ENCODE measurements around the gene VWA7. TPM values are rescaled to one million over a fixed set of nuclear protein-coding genes. Genes with fewer than 3 reads are reported as not detected.

Gene VWA7
- polyA plus RNA-seq, 10 donors: 0.88 to 3.3 (median 2.3) TPM

Other genes with a start within 250 kb of the VWA7 start
- not detected for gene MCCD1, start 248.4 kb downstream of the VWA7 start, polyA plus RNA-seq (ENCODE audit: insufficient read length in 10 of 10)
- 100 to 1,000 TPM; 292 to 441 (median 367) TPM for gene DDX39B, start 235.3 kb downstream of the VWA7 start, polyA plus RNA-seq (ENCODE audit: insufficient read length in 10 of 10)
- gene ATP6V1G2, start 230.7 kb downstream of the VWA7 start, polyA plus RNA-seq (ENCODE audit: insufficient read length in 10 of 10): 1 to 10 TPM; 2.5 to 5.9 (median 3.9) TPM
- gene NFKBIL1, start 229.7 kb downstream of the VWA7 start, polyA plus RNA-seq (ENCODE audit: insufficient read length in 10 of 10): 10 to 100 TPM; 11.3 to 17.7 (median 14.4) TPM
- under 1 TPM in 6 of 10 donors, not detected in 4; 0.12 to 0.91 (median 0.21) TPM for gene LTA, start 205.0 kb downstream of the VWA7 start, polyA plus RNA-seq (ENCODE audit: insufficient read length in 10 of 10)
- 1 to 10 TPM in 1 of 10 donors, under 1 TPM in 8, not detected in 1; 0.17 to 3.5 (median 0.29) TPM for gene TNF, start 201.8 kb downstream of the VWA7 start, polyA plus RNA-seq (ENCODE audit: insufficient read length in 10 of 10)
- 10 to 100 TPM in 1 of 10 donors, 1 to 10 TPM in 6, under 1 TPM in 3; 0.67 to 32.2 (median 1.5) TPM for gene LTB, start 194.9 kb downstream of the VWA7 start, polyA plus RNA-seq (ENCODE audit: insufficient read length in 10 of 10)
- 10 to 100 TPM in 1 of 10 donors, 1 to 10 TPM in 9; 4.1 to 10.9 (median 6.4) TPM for gene LST1, start 191.1 kb downstream of the VWA7 start, polyA plus RNA-seq (ENCODE audit: insufficient read length in 10 of 10)
- gene NCR3, start 184.3 kb downstream of the VWA7 start, polyA plus RNA-seq (ENCODE audit: insufficient read length in 10 of 10): under 1 TPM in 4 of 10 donors, not detected in 6; 0.20 to 0.59 (median 0.30) TPM
- gene AIF1, start 162.1 kb downstream of the VWA7 start, polyA plus RNA-seq (ENCODE audit: insufficient read length in 10 of 10): 10 to 100 TPM; 15.1 to 35.2 (median 23.0) TPM
- gene PRRC2A, start 156.6 kb downstream of the VWA7 start, polyA plus RNA-seq (ENCODE audit: insufficient read length in 10 of 10): 100 to 1,000 TPM; 112 to 149 (median 132) TPM
- 100 to 1,000 TPM; 177 to 216 (median 198) TPM for gene BAG6, start 124.7 kb downstream of the VWA7 start, polyA plus RNA-seq (ENCODE audit: insufficient read length in 10 of 10)
- gene APOM, start 121.4 kb downstream of the VWA7 start, polyA plus RNA-seq (ENCODE audit: insufficient read length in 10 of 10): 1 to 10 TPM; 2.6 to 5.7 (median 4.2) TPM
- 10 to 100 TPM; 11.4 to 16.0 (median 13.4) TPM for gene C6orf47, start 116.5 kb downstream of the VWA7 start, polyA plus RNA-seq (ENCODE audit: insufficient read length in 10 of 10)
- 10 to 100 TPM; 10.1 to 16.9 (median 12.2) TPM for gene GPANK1, start 112.3 kb downstream of the VWA7 start, polyA plus RNA-seq (ENCODE audit: insufficient read length in 10 of 10)
- gene CSNK2B, start 111.2 kb downstream of the VWA7 start, polyA plus RNA-seq (ENCODE audit: insufficient read length in 10 of 10): 100 to 1,000 TPM; 118 to 150 (median 138) TPM
- gene LY6G5B, start 107.4 kb downstream of the VWA7 start, polyA plus RNA-seq (ENCODE audit: insufficient read length in 10 of 10): 10 to 100 TPM in 6 of 10 donors, 1 to 10 TPM in 4; 5.6 to 24.0 (median 10.9) TPM
- 1 to 10 TPM in 9 of 10 donors, under 1 TPM in 1; 0.68 to 5.1 (median 2.4) TPM for gene LY6G5C, start 96.3 kb downstream of the VWA7 start, polyA plus RNA-seq (ENCODE audit: insufficient read length in 10 of 10)
- 10 to 100 TPM; 36.3 to 50.0 (median 39.2) TPM for gene ABHD16A, start 74.0 kb downstream of the VWA7 start, polyA plus RNA-seq (ENCODE audit: insufficient read length in 10 of 10)
- gene LY6G6F, start 70.5 kb downstream of the VWA7 start, polyA plus RNA-seq (ENCODE audit: insufficient read length in 10 of 10): under 1 TPM in 3 of 10 donors, not detected in 7; 0.17 to 0.38 (median 0.20) TPM
- gene LY6G6D, start 62.0 kb downstream of the VWA7 start, polyA plus RNA-seq (ENCODE audit: insufficient read length in 10 of 10): 1 to 10 TPM in 1 of 10 donors, under 1 TPM in 5, not detected in 4; 0.42 to 1.1 (median 0.53) TPM
- gene LY6G6C, start 55.6 kb downstream of the VWA7 start, polyA plus RNA-seq (ENCODE audit: insufficient read length in 10 of 10): 1 to 10 TPM in 1 of 10 donors, under 1 TPM in 8, not detected in 1; 0.19 to 1.0 (median 0.38) TPM
- 1 to 10 TPM in 3 of 10 donors, under 1 TPM in 7; 0.52 to 1.8 (median 0.82) TPM for gene MPIG6B, start 54.0 kb downstream of the VWA7 start, polyA plus RNA-seq (ENCODE audit: insufficient read length in 10 of 10)
- gene DDAH2, start 48.0 kb downstream of the VWA7 start, polyA plus RNA-seq (ENCODE audit: insufficient read length in 10 of 10): 100 to 1,000 TPM in 8 of 10 donors, 10 to 100 TPM in 2; 87.3 to 135 (median 109) TPM
- gene CLIC1, start 40.8 kb downstream of the VWA7 start, polyA plus RNA-seq (ENCODE audit: insufficient read length in 10 of 10): 100 to 1,000 TPM; 114 to 181 (median 138) TPM
- gene MSH5, start 37.3 kb downstream of the VWA7 start, polyA plus RNA-seq (ENCODE audit: insufficient read length in 10 of 10): 10 to 100 TPM in 6 of 10 donors, 1 to 10 TPM in 4; 5.9 to 29.4 (median 13.5) TPM
- 10 to 100 TPM in 1 of 10 donors, 1 to 10 TPM in 9; 2.1 to 10.9 (median 3.0) TPM for gene SAPCD1, start 14.7 kb downstream of the VWA7 start, polyA plus RNA-seq (ENCODE audit: insufficient read length in 10 of 10)
- gene VARS1, start 18.4 kb upstream of the VWA7 start, polyA plus RNA-seq (ENCODE audit: insufficient read length in 10 of 10): 10 to 100 TPM; 42.0 to 63.0 (median 46.2) TPM
- gene LSM2, start 29.6 kb upstream of the VWA7 start, polyA plus RNA-seq (ENCODE audit: insufficient read length in 10 of 10): 10 to 100 TPM; 46.2 to 63.6 (median 58.9) TPM
- 1 to 10 TPM; 3.3 to 4.3 (median 3.9) TPM for gene HSPA1L, start 38.0 kb upstream of the VWA7 start, polyA plus RNA-seq (ENCODE audit: insufficient read length in 10 of 10)
- gene HSPA1A, start 38.2 kb upstream of the VWA7 start, polyA plus RNA-seq (ENCODE audit: insufficient read length in 10 of 10): 100 to 1,000 TPM in 1 of 10 donors, 10 to 100 TPM in 9; 47.4 to 176 (median 71.8) TPM
- 100 to 1,000 TPM in 1 of 10 donors, 10 to 100 TPM in 9; 34.3 to 226 (median 55.8) TPM for gene HSPA1B, start 50.4 kb upstream of the VWA7 start, polyA plus RNA-seq (ENCODE audit: insufficient read length in 10 of 10)
- 10 to 100 TPM; 15.3 to 19.4 (median 17.2) TPM for gene NEU1, start 85.5 kb upstream of the VWA7 start, polyA plus RNA-seq (ENCODE audit: insufficient read length in 10 of 10)
- under 1 TPM in 8 of 10 donors, not detected in 2; 0.08 to 0.50 (median 0.29) TPM for gene SLC44A4, start 101.7 kb upstream of the VWA7 start, polyA plus RNA-seq (ENCODE audit: insufficient read length in 10 of 10)
- 10 to 100 TPM; 23.3 to 40.1 (median 29.4) TPM for gene EHMT2, start 120.4 kb upstream of the VWA7 start, polyA plus RNA-seq (ENCODE audit: insufficient read length in 10 of 10)
- gene ZBTB12, start 124.8 kb upstream of the VWA7 start, polyA plus RNA-seq (ENCODE audit: insufficient read length in 10 of 10): 10 to 100 TPM in 4 of 10 donors, 1 to 10 TPM in 6; 7.9 to 16.2 (median 9.6) TPM
- 1 to 10 TPM; 3.5 to 9.1 (median 5.7) TPM for gene C2, start 150.4 kb upstream of the VWA7 start, polyA plus RNA-seq (ENCODE audit: insufficient read length in 10 of 10)
- 1 to 10 TPM; 1.0 to 2.6 (median 1.6) TPM for gene CFB, start 168.8 kb upstream of the VWA7 start, polyA plus RNA-seq (ENCODE audit: insufficient read length in 10 of 10)
- gene NELFE, start 181.6 kb upstream of the VWA7 start, polyA plus RNA-seq (ENCODE audit: insufficient read length in 10 of 10): 10 to 100 TPM; 49.5 to 68.7 (median 64.3) TPM
- gene SKIC2, start 181.8 kb upstream of the VWA7 start, polyA plus RNA-seq (ENCODE audit: insufficient read length in 10 of 10): 10 to 100 TPM; 17.9 to 35.1 (median 25.0) TPM
- 10 to 100 TPM; 11.4 to 21.4 (median 15.4) TPM for gene DXO, start 194.8 kb upstream of the VWA7 start, polyA plus RNA-seq (ENCODE audit: insufficient read length in 10 of 10)
- 10 to 100 TPM in 5 of 10 donors, 1 to 10 TPM in 5; 6.2 to 21.3 (median 10.3) TPM for gene C4A, start 204.7 kb upstream of the VWA7 start, polyA plus RNA-seq (ENCODE audit: insufficient read length in 10 of 10)
- gene C4B, start 237.5 kb upstream of the VWA7 start, polyA plus RNA-seq (ENCODE audit: insufficient read length in 10 of 10): 10 to 100 TPM in 9 of 10 donors, 1 to 10 TPM in 1; 8.7 to 25.9 (median 14.3) TPM

All from muscle of back (tissue), 10 donors.